CD8-positive, alpha-beta memory T cell (primary cell): Measurements from ENCODE around the gene KCNAB1. TPM values are rescaled to one million over a fixed set of nuclear protein-coding genes. Genes with fewer than 3 reads are reported as not detected.
A peak's percentile ranks its signal among the peaks of the same experiment; 100 is the strongest.

Source experiments
- CTCF ChIA-PET: fragments of 350-600 bp; sonication (Branson Sonifier 250); formaldehyde crosslinking; loops from one replicate; lab custom pipeline; 2021; ENCODE audit warnings: antibody characterized with exemption; lab: Charles Lee
- POLR2A ChIA-PET: fragments of 350-600 bp; sonication (Branson Sonifier 250); formaldehyde crosslinking; loops from one replicate; lab custom pipeline; 2021; ENCODE audit warnings: antibody characterized with exemption; lab: Charles Lee
- DNase-seq, 5 donors: peaks; one replicate each; pipeline versions ENCODE4 v3.0.0 to v3.0.0-alpha.2; 2020 to 2022; ENCODE audit warnings: mixed read lengths in 1 of 5
- H3K27ac ChIP-seq: one replicate; pipeline ENCODE4 v1.7.0; 2013; ENCODE audit warnings: low read depth, mild to moderate bottlenecking, low read length, moderate library complexity
- H3K27me3 ChIP-seq: 2 replicates; pipeline ENCODE4 v1.7.0; 2013; ENCODE audit warnings: low read length, mild to moderate bottlenecking; ENCODE audit not compliant: insufficient read depth, poor library complexity, severe bottlenecking
- H3K36me3 ChIP-seq: 2 replicates; pipeline ENCODE4 v1.7.0; 2013; ENCODE audit warnings: mild to moderate bottlenecking, low read length, moderate library complexity; ENCODE audit not compliant: insufficient read depth
- H3K4me1 ChIP-seq: 2 replicates; pipeline ENCODE4 v1.7.0; 2013; ENCODE audit warnings: mild to moderate bottlenecking, low read length, moderate library complexity; ENCODE audit not compliant: insufficient read depth
- H3K4me3 ChIP-seq: 2 replicates; pipeline ENCODE4 v1.7.0; 2013; ENCODE audit warnings: mild to moderate bottlenecking, low read length
- H3K9me3 ChIP-seq: 2 replicates; pipeline ENCODE4 v1.7.0; 2013; ENCODE audit warnings: mild to moderate bottlenecking, low read length
- H3K27ac Mint-ChIP-seq, 8 donors: one replicate each; pipeline ENCODE4 v1.8.0; 2020 to 2021; ENCODE audit warnings: mixed read lengths in 8 of 8, mild to moderate bottlenecking in 6 of 8, inconsistent platforms in 3 of 8, moderate library complexity in 3 of 8
- H3K27me3 Mint-ChIP-seq, 2 donors: one replicate each; pipeline ENCODE4 v1.8.0; 2020 to 2021; ENCODE audit warnings: mixed read lengths in 2 of 2, mild to moderate bottlenecking in 1 of 2, moderate library complexity in 1 of 2
- H3K36me3 Mint-ChIP-seq, 3 donors: one replicate each; pipeline ENCODE4 v1.8.0; 2020 to 2021; ENCODE audit warnings: mixed read lengths in 3 of 3, inconsistent platforms in 1 of 3, mild to moderate bottlenecking in 1 of 3
- H3K4me1 Mint-ChIP-seq, 3 donors: one replicate each; pipeline ENCODE4 v1.8.0; 2020 to 2021; ENCODE audit warnings: mixed read lengths in 3 of 3, inconsistent platforms in 1 of 3, mild to moderate bottlenecking in 1 of 3
- H3K4me3 Mint-ChIP-seq, 7 donors: one replicate each; pipeline ENCODE4 v1.8.0; 2020 to 2021; ENCODE audit warnings: mixed read lengths in 7 of 7, mild to moderate bottlenecking in 6 of 7, moderate library complexity in 4 of 7, inconsistent platforms in 2 of 7
- H3K9me3 Mint-ChIP-seq, 5 donors: one replicate each; pipeline ENCODE4 v1.8.0; 2020 to 2022; ENCODE audit warnings: mixed read lengths in 5 of 5, mild to moderate bottlenecking in 3 of 5, moderate library complexity in 2 of 5, inconsistent platforms in 1 of 5
- polyA plus RNA-seq: library from polyadenylated mRNA; unstranded; fragments of 300-500 nt; fragmentation: Illumina TruSeq; gene quantifications from one replicate; pipeline ENCODE4 v1.2.3, GENCODE V29; 2021
- total RNA-seq, 2 experiments: library from RNA; stranded (reverse); gene quantifications; one replicate each; pipeline ENCODE4 v1.2.3, GENCODE V29; 2021

Gene KCNAB1
- total and polyA plus RNA-seq, 3 experiments from 2014 or later, result 0.32 TPM; not detected in 2

GRCh38 chr3:156143136-156143535 is 22.8 kb downstream of the KCNAB1 start:
- Histone ChIP-seq H3K36me3 (no peaks in the 10 kb centered on the region), H3K27me3 (no peaks in the 10 kb centered on the region), H3K9me3 (no peaks in the 10 kb centered on the region), H3K4me1 (no peaks in the 10 kb centered on the region), H3K27ac (no peak overlapping the region), H3K4me3 (no peak overlapping the region)
- no peak overlapping the region for H3K4me3 Mint-ChIP-seq
- no peak overlapping the region for H3K27ac Mint-ChIP-seq
- CTCF ChIA-PET, result interaction anchor here (1.9 kb wide), 1 partner anchor 9 kb away, joined by 7 read pairs; no protein-coding TSS in a partner anchor
- DNase-seq, result no peak
- no peaks in the 10 kb centered on the region for H3K9me3 Mint-ChIP-seq
- H3K36me3 Mint-ChIP-seq, result no peaks in the 10 kb centered on the region
- no peaks in the 10 kb centered on the region for H3K4me1 Mint-ChIP-seq
- POLR2A ChIA-PET, result no interaction called here
- H3K27me3 Mint-ChIP-seq, result peaks cover 12 to 52% of the 10 kb centered on the region in 2 donors

- no peaks in the 10 kb centered on the region for H3K27me3 ChIP-seq
- CTCF ChIA-PET, result no interaction called here
- H3K27ac ChIP-seq, result no peak overlapping the region
- Mint-ChIP-seq H3K4me3 (no peak overlapping the region), H3K4me1 (no peaks in the 10 kb centered on the region), H3K27ac (no peak overlapping the region), H3K9me3 (no peaks in the 10 kb centered on the region), H3K27me3 (peaks cover 12 to 47% of the 10 kb centered on the region in 2 donors), H3K36me3 (no peaks in the 10 kb centered on the region)
- POLR2A ChIA-PET, result no interaction called here
- H3K36me3 ChIP-seq, result no peaks in the 10 kb centered on the region
- no peak overlapping the region for H3K4me3 ChIP-seq
- no peaks in the 10 kb centered on the region for H3K4me1 ChIP-seq
- DNase-seq, result no peak
- no peaks in the 10 kb centered on the region for H3K9me3 ChIP-seq
Measured at GRCh38 chr3:156144060-156144459, 23.7 kb downstream of the KCNAB1 start.

DNA sequence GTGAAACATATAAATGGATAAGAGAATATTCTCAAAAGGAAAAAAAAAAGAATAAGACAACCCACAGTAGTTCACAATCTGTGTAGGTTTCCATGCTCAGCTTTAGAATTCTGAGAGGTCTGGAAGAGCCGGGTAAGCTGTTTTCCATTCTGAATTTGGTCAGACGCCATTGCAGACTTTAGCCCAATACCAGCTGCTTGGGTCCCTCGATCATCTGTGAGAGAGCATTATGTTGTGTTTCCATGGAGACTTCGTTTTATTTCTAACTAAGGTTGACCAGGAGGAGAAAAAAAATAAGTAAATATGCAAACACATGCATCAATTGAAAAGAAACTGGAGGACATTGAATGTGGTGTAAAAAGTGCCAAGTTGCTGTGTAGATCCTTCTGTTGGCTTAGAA is 25.5 kb downstream of the KCNAB1 start:
- Mint-ChIP-seq H3K4me3 (no peak overlapping the region), H3K27me3 (peaks cover 12 to 36% of the 10 kb centered on the region in 2 donors), H3K27ac (no peak overlapping the region), H3K4me1 (peaks cover 0 to 7% (median 7%) of the 10 kb centered on the region in 3 donors), H3K9me3 (no peaks in the 10 kb centered on the region), H3K36me3 (no peaks in the 10 kb centered on the region)
- DNase-seq, result no peak
- no peak overlapping the region for H3K27ac ChIP-seq
- POLR2A ChIA-PET, result no interaction called here
- no peak overlapping the region for H3K4me3 ChIP-seq
- no peaks in the 10 kb centered on the region for H3K36me3 ChIP-seq
- no peaks in the 10 kb centered on the region for H3K27me3 ChIP-seq
- CTCF ChIA-PET, result interaction anchor here (1.7 to 1.9 kb wide), 2 partner anchors 10 to 363 kb away, joined by 4 to 6 read pairs; no protein-coding TSS in a partner anchor
- H3K4me1 ChIP-seq, result no peaks in the 10 kb centered on the region
- H3K9me3 ChIP-seq, result no peaks in the 10 kb centered on the region

DNA sequence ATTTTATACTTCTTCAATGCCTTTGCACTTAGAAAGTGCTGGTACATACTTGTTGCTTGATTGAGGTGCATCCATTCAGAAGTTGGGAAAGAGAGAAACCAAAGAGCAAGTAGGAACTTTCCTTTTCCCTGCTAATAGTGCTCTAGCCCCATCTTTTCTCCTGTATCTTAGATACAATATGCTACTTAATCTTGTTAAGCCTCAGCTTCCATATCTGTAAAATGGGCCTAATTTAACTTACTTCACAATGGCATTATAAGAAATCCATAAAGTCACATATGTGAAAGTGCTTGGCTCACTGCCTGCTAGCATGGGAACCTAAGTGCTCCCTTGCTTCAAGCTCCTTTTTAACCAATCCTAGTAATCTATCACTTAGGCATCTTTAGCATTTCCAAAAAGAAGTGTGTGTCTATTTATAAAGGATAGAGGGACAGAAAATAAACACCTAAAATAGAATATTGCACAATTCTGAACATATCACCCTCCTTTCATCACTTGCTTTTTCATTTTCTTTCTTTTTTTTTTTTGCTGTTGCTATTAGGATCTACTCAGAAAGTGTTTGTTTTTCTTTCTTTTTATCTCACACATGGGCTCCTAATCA is 28.1 kb downstream of the KCNAB1 start:
- ChIA-PET POLR2A (interaction anchor here (0.6 kb wide), 1 partner anchor 243 kb away, joined by 3 read pairs; no protein-coding TSS in a partner anchor), CTCF (interaction anchor here (0.8 to 7.5 kb wide), 5 partner anchors 234 to 989 kb away, joined by 3 to 85 read pairs (median 4); no protein-coding TSS in a partner anchor)
- no peaks in the 10 kb centered on the region for H3K36me3 ChIP-seq
- no peak for DNase-seq
- no peaks in the 10 kb centered on the region for H3K4me1 ChIP-seq
- H3K27ac ChIP-seq, result no peak overlapping the region
- Mint-ChIP-seq H3K36me3 (no peaks in the 10 kb centered on the region), H3K27me3 (peaks cover 11 to 19% of the 10 kb centered on the region in 2 donors), H3K27ac (no peak overlapping the region), H3K4me1 (peaks cover 0 to 7% (median 7%) of the 10 kb centered on the region in 3 donors), H3K4me3 (no peak overlapping the region), H3K9me3 (no peaks in the 10 kb centered on the region)
- no peak overlapping the region for H3K4me3 ChIP-seq
- H3K9me3 ChIP-seq, result no peaks in the 10 kb centered on the region
- no peaks in the 10 kb centered on the region for H3K27me3 ChIP-seq

- no peaks in the 10 kb centered on the region for H3K27me3 ChIP-seq
- no peak overlapping the region for H3K27ac ChIP-seq
- no peaks in the 10 kb centered on the region for H3K9me3 ChIP-seq
- no peaks in the 10 kb centered on the region for H3K36me3 ChIP-seq
- Mint-ChIP-seq H3K27ac (peak overlapping the region in 1 of 8 donors; percentile 20), H3K4me3 (no peak overlapping the region), H3K9me3 (no peaks in the 10 kb centered on the region), H3K27me3 (peaks cover 11 to 18% of the 10 kb centered on the region in 2 donors), H3K4me1 (peaks cover 0 to 7% (median 7%) of the 10 kb centered on the region in 3 donors), H3K36me3 (no peaks in the 10 kb centered on the region)
- POLR2A ChIA-PET, result interaction anchor here (0.6 kb wide), 1 partner anchor 242 kb away, joined by 3 read pairs; no protein-coding TSS in a partner anchor
- CTCF ChIA-PET, result interaction anchor here (0.8 to 7.5 kb wide), 5 partner anchors 234 to 988 kb away, joined by 3 to 85 read pairs (median 4); no protein-coding TSS in a partner anchor
- no peak for DNase-seq
- no peak overlapping the region for H3K4me3 ChIP-seq
- no peaks in the 10 kb centered on the region for H3K4me1 ChIP-seq
Measured at GRCh38 chr3:156148946-156149381, 28.6 kb downstream of the KCNAB1 start.

DNA sequence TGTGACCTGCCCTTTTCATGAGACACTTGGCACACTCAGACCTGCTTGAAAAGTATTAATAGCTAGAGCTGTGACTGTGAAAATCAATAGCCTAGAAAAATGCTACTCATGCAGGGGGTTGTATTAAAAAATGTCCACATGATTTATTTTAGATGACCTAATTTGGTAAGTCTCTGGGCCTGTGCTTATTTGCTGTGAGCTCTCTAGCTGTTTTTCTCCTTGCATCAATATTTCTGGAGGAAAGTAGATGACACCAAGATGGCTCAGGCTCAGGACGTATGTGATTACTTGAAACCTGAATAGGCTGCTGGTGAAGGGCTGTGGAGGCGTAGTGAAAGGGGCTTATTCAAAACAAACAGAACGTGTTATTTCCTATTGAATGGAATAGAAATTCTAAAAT is 29.5 kb downstream of the KCNAB1 start:
- Histone ChIP-seq H3K27me3 (no peaks in the 10 kb centered on the region), H3K36me3 (no peaks in the 10 kb centered on the region), H3K4me3 (no peak overlapping the region), H3K4me1 (no peaks in the 10 kb centered on the region), H3K27ac (no peak overlapping the region), H3K9me3 (no peaks in the 10 kb centered on the region)
- H3K36me3 Mint-ChIP-seq, result no peaks in the 10 kb centered on the region
- peaks cover 7 to 9% of the 10 kb centered on the region in 2 donors for H3K27me3 Mint-ChIP-seq
- peaks cover 0 to 7% (median 7%) of the 10 kb centered on the region in 3 donors for H3K4me1 Mint-ChIP-seq
- H3K9me3 Mint-ChIP-seq, result no peaks in the 10 kb centered on the region
- CTCF ChIA-PET, result interaction anchor here (0.7 to 7.5 kb wide), 8 partner anchors 9 to 987 kb away, joined by 3 to 85 read pairs (median 3); partner anchors contain the start of gene C3orf33
- no peak overlapping the region for H3K4me3 Mint-ChIP-seq
- POLR2A ChIA-PET, result no interaction called here
- H3K27ac Mint-ChIP-seq, result no peak overlapping the region
- no peak for DNase-seq

GRCh38 chr3:156150434-156151066 is 30.2 kb downstream of the KCNAB1 start:
- no peak overlapping the region for H3K4me3 ChIP-seq
- H3K27me3 Mint-ChIP-seq, result peaks cover 3 to 4% of the 10 kb centered on the region in 2 donors
- H3K36me3 ChIP-seq, result no peaks in the 10 kb centered on the region
- H3K9me3 Mint-ChIP-seq, result no peaks in the 10 kb centered on the region
- H3K36me3 Mint-ChIP-seq, result no peaks in the 10 kb centered on the region
- DNase-seq, result peak in 4 of 5 donors; percentile 9 to 55 (median 36)
- H3K27me3 ChIP-seq, result no peaks in the 10 kb centered on the region
- POLR2A ChIA-PET, result no interaction called here
- no peak overlapping the region for H3K27ac Mint-ChIP-seq
- no peaks in the 10 kb centered on the region for H3K9me3 ChIP-seq
- CTCF ChIA-PET, result interaction anchor here (0.7 to 7.5 kb wide), 14 partner anchors 8 to 986 kb away, joined by 3 to 85 read pairs (median 4); partner anchors contain the start of genes C3orf33 and SSR3
- peaks cover 0 to 7% (median 7%) of the 10 kb centered on the region in 3 donors for H3K4me1 Mint-ChIP-seq
- H3K4me1 ChIP-seq, result no peaks in the 10 kb centered on the region
- no peak overlapping the region for H3K4me3 Mint-ChIP-seq
- no peak overlapping the region for H3K27ac ChIP-seq
